GM18907 (cell line): ENCODE measurements around the gene PRR5L.
A peak's percentile ranks its signal among the peaks of the same experiment; 100 is the strongest.

Experiments
- ATAC-seq: cut with Tn5 transposase; IDR thresholded peaks from one replicate; pipeline ENCODE4 v1.9.1; 2021; ENCODE audit warnings: mild to moderate bottlenecking, moderate library complexity; ENCODE audit not compliant: unreplicated experiment

PRR5L gene

GRCh38 chr11:36295926-36296325, at the start of gene PRR5L:
Gene PRR5L (plus strand): TSS chr11:36296288. CDS start chr11:36401122, 104,834 bp downstream.
- no peak for ATAC-seq

- ATAC-seq, result no peak
Observed at GRCh38 chr11:36247493-36247892, 48.6 kb upstream of the PRR5L start.

DNA sequence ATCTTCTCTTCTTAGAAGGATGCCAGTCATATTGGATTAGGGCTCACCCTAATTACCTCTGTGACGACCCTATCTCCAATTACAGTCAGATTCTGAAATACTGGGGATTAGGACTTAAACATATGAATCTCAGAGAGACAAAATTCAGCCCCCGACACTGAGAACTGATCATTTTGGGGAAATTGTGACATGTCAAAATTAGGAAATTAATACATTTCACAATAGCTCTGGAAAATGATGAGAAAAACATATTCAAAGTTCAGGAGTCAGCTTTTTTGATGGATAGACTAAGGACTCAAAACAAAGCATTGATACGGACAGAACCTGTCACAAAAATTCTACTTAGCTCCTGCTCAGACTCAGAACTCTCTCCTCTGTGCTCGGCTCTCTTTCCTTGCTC, 47.7 kb upstream of the PRR5L start:
- no peak for ATAC-seq

DNA sequence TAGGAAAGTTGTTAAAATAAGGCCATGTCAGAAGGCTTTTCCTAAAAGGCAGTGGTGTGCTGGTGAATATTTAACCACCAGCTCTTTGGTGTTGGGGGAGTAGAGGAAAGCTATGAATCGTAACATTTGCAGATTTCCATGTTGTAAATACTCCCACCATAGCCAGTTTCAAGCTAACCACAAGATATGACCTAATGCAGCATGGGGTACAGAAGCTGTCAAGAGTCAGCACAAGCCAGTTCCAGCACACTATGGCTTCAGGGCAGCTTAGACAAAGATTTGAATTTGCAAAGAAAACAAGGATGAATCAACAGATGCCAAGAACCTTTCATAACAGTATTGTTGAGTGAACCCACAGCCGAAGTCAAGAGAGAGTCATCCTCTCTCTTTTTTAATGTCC, 46.8 kb upstream of the PRR5L start:
- no peak for ATAC-seq

GRCh38 chr11:36251823-36252222, 44.3 kb upstream of the PRR5L start:
- ATAC-seq, result no peak

DNA sequence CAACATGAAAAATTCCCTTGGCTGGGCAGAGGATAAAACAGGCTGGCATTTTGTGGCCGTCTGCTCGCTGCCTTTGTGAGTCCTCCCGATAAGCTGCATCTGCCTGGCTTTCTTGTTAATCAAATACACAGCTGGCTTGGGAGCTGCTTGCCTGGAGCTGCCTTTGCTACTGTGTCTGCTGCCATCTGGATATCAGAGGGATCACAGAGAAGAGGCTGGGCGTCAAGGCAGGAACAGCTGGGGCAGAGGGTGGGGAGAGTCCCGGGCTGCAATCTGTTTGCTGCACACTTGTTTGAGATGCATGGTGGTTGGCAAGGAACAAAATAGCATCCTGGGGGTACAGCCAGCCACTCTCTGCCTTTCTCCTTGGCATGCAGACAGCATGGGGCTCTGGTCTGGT, 42.9 kb upstream of the PRR5L start:
- ATAC-seq, result no peak

DNA sequence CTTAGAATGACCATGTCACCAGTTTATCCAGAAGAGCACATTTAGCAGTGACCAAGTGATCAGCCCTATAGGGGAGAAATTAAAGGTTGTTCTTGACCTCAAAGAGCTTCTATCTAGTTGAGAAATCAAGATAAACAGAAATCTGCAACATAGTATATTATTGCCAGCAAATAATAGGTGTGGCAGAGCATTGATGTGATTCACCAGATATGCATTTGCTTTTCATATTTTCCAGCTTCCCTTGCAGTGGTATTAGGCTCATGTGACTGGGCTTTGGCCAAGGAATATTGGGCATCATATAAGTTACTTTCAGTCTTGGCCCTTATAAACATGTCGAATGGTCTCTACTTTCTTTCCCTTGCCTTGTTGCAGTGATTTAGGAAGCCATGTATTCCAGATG, 41.4 kb upstream of the PRR5L start:
- no peak for ATAC-seq

DNA sequence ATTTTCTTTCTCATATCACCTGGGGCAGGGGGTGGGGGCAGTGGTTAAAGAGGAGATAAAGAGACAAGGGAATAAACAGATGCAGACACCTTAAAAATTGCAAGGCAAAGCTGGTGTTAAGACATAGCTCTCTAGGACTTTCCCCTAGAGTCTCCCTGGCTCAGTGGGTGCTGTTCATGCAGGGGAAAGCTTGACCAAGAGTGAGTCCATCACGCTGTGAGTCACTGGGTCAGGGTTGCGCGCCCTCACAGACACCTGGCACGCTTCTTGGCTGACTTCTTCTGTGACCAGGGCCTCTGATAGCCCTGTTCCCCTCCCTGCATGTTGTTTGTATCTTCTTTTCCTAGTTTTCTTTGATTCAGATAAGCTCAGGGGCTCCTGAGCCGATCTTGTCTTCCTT, 38.7 kb upstream of the PRR5L start:
- no peak for ATAC-seq

DNA sequence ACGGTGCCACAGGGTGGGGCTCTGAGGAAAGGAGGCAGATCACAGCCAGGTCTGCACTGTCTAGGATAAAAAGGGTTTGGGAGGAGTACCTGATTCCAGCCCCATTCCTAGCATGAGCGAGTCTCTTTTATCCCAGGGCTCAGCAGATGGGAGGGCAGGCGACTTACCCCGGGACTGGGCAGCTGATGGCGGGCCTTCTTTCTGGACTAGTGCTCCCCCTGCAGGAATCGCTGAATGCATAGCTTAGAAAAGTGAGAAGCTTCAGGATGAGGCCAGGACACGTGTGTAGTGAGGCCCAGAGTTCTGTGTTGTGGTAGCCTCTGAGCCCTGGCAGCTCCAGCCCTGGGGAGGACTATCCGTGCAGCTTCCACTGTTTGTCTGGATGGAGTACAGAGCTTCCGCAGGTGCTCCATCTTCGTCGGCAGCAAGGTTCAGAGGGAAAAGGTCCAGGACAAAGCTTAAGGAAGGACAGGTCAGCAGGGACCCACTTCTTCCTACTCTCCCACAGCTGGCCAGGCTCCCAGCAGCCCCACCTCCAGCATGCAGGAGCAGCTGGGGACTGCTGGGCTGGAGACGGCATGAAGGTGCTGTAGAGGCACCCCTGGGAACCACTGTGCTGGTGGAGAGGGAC, 37.2 kb upstream of the PRR5L start:
- no peak for ATAC-seq

GRCh38 chr11:36261094-36261493, 35.0 kb upstream of the PRR5L start:
- no peak for ATAC-seq

DNA sequence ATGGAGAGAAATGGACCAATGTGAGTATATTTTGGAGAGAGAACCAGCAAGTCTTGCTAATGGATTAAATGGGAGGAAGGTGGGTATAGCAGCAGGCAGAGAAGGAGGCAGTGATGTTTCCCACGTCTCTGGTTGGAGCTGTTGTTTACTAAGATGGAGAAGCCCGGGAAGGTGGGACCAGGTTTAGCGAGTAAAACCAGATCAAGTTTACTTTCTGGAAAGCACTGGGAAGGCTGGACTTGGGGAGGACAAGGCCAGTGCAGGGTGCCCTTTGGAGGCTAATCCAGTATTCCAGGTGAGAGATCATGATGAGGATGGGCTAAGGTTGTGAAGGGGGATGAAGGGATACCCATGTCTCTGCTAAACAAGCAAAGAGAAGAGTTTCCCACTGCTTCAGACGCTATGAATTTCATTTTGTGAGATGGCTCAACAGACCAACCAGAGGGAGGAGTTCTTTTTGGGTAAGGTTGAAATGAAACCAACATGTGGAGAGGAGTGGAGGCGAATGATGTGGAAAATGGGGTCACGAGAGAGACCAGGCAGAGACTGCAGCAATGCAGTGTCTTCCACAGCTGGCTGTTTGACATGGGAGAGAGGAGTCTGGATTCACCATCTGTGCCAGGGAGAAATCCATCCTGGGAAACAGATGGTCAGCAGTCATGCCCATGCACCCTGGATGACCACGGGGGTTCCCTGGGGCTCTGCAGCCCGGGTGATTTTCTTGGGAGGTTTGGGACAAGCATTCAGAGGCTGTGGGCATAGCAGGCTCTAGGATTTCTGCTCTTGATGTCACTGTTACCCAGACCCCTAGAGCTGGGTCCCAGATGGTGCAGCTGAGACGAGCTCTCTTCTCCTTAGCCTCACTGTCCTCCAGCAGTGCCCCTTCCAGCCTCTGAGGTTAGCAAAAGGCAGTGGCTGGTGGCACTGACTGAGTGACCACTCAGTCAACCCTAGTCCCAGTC, 31.8 kb upstream of the PRR5L start:
- ATAC-seq, result no peak

GRCh38 chr11:36264973-36265344, 31.1 kb upstream of the PRR5L start:
- ATAC-seq, result no peak

DNA sequence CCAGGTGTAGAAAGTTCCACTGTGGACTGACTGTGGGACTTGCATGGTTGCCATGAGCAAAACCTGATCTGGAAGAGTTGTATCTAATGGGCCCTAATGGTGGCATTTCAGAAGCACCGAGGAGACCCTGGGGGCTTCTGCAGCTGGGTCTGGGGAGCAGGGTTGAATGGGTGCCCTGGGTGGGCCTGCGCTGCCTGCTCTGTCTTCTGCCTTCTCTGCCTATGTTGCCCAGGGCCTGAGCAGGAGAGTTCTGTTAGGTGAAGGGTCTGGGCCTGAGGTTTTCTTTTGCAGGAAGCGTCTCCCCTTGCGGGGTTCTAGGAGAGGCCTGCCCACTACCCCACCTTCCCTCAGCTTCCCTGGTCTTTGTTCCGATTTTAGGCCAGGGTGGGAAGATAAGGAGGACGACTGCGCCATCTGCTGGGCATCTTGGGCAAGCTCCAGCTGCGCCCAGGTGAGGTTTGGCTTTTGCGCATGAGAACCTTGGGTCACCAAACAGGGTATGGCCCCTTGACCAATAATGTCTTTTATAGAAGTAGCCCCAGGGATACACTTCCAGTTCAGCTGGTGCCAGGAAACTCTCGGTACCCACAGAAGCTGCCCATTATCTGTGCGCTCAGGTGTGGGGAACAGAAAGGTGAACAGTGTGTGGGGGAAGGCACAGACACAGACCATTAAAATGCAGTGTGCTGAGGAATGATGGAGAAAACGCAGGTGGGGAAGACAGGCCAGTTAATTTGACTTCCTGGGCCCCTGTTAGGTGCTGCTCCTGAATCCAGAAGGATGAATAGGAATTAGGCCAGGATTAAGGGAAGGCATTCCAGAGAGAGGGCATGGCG, 30.1 kb upstream of the PRR5L start:
- ATAC-seq, result peak; percentile 77

DNA sequence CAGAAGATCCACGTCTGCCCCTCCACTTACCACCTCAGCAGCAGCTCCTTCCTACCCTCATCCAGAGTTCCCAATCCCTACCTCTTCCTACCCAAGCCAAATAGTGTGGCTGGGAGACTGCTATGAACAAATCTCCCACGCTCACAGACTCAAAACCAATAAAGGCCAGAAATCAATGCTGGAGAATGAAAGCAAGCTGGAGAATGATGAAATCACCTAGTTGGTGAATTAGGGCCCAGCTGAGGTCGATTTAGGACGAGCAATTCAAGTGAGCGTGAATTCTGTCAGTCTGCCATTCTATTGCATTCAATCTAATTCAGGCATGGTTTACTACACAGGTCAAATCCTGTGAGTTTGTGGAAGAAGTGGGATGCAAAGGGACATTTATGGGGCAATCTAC, 29.3 kb upstream of the PRR5L start:
- ATAC-seq, result no peak

- ATAC-seq, result no peak
Observed at GRCh38 chr11:36268337-36268985, 27.6 kb upstream of the PRR5L start.

DNA sequence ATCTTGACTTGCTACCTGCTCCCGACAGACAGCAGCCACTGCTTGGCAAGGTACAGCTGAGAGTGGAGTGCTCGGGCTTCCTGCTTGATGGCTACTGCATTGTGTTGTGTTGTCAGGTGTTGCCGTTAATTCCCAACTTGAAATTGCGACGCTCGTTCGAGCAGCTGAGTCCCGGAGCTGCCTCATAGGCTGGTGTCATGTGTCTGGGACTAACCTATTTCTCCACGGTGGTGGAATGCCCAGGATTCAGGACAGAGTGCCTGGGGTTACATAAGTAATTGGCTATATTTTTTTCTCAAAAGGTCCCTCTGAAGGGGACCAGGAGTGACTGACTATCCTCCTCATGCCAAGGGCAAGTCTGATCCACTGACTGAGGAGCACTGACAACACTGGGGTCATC, 25.4 kb upstream of the PRR5L start:
- ATAC-seq, result no peak

DNA sequence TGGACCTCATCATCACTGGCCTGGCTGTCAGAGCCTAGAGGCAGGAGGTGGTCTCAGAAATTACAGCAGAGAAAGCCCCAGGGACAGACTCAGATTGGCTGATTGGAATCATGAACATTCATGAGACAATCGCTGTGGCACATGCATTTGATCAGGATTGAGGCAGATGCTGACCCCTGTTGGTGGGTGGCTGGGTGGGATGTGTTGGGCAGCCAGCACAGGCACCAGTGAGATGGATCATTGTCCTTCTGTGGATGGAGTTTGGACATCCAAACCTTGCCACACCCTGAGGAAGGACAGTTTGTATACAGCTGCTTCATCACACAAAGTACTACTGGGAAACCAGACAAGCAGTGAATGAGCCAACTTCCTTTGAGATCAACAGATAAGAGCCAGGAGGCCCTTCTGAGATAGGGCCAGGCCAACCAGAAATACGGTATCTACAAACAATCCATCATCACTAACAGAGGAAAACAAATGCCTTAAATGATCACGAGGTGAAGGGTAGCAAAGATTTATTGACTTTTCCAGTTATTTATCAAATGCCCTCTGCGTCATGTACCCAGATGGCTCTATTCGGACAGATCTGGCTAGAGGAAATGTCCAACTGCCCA, 24.2 kb upstream of the PRR5L start:
- no peak for ATAC-seq

DNA sequence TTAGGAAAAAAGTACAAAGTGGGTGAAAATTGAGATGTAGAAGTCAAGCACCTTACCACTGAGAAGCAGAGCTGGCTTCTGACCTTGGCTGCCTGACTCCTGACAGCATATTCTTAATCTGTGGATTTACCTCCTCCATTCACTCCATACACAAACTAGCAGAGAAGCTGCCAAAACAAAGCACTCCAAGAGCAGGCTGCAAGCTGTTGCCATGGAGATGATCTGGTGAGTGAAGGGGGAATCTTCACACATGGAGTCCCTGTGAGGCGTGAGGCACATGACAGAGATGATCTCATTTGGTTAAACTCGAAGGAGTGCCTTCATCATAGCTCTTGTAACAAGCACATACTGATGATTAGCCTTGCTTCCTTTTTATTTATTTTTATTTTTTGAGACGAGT, 23.0 kb upstream of the PRR5L start:
- no peak for ATAC-seq

DNA sequence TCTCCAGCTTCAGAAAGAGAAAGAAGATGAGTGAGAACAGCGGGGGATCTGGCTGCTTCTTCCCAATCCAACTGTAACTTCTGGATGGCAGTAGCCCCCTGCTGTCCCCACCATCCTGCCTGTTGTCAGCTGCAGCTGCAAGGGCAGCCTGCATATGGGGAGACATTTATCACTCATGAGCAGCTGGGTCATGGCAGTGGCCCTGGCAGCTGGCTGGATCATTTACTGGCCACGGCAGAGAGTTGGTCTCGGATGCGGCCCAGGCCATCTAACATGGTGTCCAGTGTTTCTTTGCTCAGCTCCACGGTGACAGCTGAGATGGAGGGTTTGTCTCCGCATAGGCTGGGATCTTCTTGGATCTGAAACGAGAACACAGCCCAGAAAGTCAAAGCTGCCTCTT, 21.7 kb upstream of the PRR5L start:
- no peak for ATAC-seq

- no peak for ATAC-seq
Observed at GRCh38 chr11:36278531-36279282, 17.4 kb upstream of the PRR5L start.
